DMS153 treated with DMSO at 0.1 percent for 48 hours (cell line): ENCODE data around the gene PSD.
"Not testable (repeated sequence)": the region's sequence is repeated elsewhere in the genome, so short reads cannot be mapped to it uniquely, and the experiment has no call there.

ENCODE experiments used
- DNase-seq: peaks from one replicate; lab custom pipeline; 2025; ENCODE audit not compliant: unreplicated experiment; lab: John Stamatoyannopoulos, UW

Gene PSD

GRCh38 chr10:102418622-102419268 lies at the start of gene PSD:
PSD (minus strand) TSS chr10:102418785; CDS start chr10:102417038, 1,747 bp downstream.
- DNase-seq = peak; percentile 78

- no peak for DNase-seq
These were observed 49.4 kb upstream of the PSD start for GRCh38 chr10:102467971-102468438.

- DNase-seq = no peak
These were observed 48.7 kb upstream of the PSD start for GRCh38 chr10:102467318-102467717.

- no peak for DNase-seq
These were observed 46.9 kb upstream of the PSD start for GRCh38 chr10:102465466-102465865.

- DNase-seq = no peak
These were observed 45.4 kb upstream of the PSD start for GRCh38 chr10:102463983-102464382.

DNA sequence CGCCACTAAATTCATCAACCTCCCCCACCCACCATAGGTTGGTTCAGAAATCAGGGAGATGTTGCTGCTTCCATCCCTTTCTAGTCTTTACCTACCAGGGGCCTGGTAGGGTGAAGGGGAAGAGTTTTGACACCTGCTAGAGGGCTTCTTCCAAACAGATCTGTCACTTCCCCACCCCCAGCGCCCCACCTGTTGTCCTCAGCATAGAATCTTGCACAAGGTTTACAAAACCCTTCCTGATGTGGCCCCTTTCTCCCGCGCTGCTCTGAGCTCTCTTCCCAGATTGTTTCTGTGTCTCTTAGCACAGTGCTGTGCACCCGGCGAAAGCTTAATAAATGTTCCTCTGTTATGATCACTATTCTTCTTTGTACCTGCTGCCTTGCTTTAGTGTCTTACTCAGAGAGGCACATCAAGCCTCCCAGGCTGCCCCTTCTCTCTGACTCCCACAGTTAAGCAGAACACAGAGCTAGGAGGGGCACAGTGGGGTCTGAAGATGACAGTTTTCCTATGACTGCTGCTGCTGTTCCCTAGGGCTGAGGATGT lies 44.0 kb upstream of the PSD start:
- DNase-seq = no peak

GRCh38 chr10:102461187-102462054 lies 42.8 kb upstream of the PSD start:
- peak; percentile 96 for DNase-seq

GRCh38 chr10:102460836-102461186 lies 42.2 kb upstream of the PSD start:
- DNase-seq = no peak

- no peak for DNase-seq
These were observed 40.1 kb upstream of the PSD start for GRCh38 chr10:102458656-102459055.

- no peak for DNase-seq
These were observed 39.1 kb upstream of the PSD start for GRCh38 chr10:102457591-102458150.

DNA sequence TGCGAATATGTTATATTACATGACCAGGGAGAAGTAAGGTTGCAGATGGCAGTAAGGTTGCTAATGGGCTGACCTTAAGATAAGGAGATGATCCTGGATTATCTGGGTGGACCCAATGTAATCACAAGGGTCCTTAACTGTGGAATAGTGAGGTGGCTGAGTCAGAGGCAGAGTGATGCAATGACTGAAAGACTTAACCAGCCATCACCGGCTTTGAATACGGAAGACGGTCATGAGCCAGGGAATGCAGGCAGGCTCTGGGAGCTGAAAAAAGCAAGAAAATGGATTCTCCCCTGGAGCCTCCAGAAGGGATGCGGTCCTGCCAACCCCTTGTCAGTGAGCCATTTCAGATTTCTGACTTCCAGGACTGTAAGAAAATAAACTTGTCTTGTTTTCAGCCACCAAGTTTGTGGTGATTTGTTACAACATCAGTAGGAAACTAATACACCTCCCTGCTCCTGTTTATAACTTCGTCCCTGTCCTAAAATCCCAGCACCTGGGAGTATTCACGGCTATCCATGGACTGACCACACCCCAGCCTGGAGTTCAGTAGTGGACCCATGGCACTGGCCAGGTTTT lies 37.4 kb upstream of the PSD start:
- DNase-seq = no peak

DNA sequence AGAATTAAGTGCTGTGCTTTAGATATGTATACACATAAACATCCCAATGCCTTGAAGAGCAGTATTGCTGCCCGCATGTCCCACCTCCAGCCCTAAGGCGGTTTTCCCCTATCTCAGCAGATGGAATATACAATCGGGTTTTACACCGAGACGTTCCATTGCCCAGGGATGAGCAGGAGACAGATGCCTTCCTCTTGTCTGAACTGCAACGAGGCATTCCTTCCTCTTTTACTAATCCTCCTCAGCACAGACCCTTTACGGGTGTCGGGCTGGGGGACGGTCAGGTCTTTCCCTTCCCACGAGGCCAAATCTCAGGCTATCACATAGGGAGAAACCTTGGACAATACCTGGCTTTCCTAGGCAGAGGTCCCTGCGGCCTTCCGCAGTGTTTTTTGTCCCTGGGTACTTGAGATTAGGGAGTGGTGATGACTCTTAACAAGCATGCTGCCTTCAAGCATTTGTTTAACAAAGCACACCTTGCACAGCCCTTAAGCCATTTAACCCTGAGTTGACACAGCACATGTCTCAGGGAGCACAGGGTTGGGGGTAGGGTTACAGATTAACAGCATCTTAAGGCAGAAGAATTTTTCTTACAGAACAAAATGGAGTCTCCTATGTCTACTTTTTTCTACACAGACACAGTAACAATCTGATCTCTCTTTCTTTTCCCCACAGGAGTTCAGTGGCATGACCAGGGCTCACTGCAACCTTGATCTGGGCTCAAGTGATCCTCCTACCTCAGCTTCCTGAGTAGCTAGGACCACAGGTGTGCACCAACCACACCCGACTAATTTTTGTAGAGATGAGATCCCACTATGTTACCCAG lies 36.3 kb upstream of the PSD start:
- not testable (repeated sequence) for DNase-seq

DNA sequence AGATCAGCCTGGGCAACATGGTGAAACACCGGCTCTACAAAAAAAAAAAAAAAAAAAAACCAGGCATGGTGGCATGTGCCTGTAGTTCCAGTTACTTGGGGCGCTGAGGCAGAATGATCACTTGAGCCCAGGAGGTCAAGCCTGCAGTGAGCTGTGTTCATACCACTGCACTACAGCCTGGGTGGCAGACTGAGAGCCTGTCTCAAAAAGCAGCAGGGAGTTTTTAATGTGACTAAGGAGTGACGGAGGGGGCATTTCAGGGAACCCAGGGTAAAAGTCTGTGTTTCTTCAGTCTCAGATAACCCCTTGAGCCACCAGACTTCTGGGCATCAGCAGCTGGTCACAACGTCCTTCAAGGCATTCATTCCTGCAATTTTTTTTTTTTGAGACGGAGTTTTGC lies 34.9 kb upstream of the PSD start:
- DNase-seq = no peak

GRCh38 chr10:102452672-102453340 lies 34.2 kb upstream of the PSD start:
- no peak for DNase-seq

DNA sequence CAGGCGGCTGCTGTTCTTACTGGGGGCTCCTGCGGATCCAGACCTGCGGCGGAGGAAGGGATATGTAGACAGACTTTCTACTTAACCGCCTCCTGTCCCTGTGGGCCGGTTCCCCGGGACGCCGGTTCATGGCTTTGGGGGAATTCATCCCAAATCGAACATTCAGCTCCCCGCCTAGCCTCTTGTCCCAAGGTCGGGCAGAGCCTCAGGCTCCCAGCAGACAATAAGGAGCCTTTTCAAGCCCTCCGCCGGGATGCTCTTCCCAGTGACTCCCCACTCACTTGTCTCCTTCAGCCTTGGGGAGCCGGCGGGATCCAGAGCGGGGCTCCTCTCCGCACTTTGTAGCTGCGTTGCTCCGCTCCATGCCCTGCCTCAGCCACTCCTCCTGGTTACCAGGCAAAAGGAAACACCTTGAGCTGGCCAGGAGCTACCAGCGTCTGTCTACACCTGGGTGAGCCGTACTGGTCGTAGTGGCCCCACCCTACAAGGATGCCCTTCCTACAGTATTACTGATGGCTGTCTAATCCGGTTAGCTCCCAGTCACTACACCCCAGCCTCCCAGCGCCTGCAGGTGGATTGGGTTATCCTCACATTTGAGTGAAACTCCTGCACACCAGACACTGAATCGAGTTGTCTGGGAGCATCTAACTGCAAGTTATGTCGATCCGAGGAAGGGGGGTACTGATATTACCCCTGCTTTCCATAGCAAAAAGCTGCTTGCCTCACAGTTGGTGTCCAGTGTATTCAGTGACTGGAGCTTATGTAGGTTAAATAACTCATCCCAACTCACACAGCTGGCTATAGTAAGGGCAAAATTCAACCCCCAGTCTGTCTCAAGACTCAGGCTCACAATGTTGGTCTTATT lies 32.8 kb upstream of the PSD start, which contains the start of gene C10orf95:
C10orf95 (minus strand) TSS at position 439 of the 865 bp plus-strand sequence. CDS start 450 bp downstream, outside the sequence.
- DNase-seq = no peak

GRCh38 chr10:102450374-102451104 lies 32.0 kb upstream of the PSD start:
- DNase-seq = peak; percentile 71

DNA sequence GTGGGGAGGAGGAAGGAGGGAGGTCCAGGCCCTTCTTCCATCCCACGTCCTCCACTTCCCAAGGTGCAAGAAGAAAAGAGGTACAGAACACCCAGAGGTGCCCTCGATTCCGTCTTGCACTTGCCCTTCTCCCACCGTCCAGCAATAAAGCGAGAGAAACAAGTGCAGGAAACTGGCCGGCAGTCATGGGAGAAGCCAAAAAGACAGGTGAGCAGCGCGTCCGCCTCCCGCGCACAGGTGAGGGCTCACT lies 31.5 kb upstream of the PSD start:
- DNase-seq = no peak

DNA sequence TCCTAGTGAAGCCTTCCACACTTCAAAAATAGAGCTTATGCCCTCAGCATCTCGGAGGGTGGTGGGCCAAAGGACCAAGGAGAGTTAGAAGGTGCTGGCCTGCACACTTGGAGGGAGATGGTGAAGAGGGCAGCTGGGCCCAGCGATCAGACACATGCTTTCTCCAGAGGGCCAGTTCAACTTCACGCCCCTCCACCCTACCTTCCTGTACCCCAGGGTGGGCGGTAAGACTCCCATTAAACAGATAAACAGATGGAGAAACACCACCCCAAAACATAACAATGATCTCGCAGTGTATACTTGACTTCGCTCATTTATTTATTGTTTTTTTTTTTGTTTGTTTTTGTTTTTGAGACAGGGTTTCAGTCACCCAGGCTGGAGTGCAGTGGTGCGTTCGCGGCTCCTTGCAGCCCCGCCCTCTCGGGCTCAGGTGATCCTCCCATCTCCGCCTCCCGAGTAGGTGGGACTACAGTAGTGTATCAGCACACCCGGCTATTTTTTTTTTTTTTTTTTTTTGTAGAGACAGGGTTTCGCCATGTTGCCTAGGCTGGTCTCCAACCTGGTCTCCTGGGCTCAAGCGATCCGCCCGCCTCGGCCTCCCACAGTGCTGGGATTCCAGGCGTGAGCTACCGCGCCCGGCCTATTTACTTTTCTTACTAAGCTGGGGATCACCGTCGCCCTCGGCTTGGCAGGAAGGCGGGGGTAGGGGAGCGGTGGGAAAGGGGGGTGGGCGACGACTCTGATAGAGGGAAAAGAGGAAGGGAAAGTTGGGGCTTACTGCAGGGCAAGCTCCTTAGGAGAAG lies 30.9 kb upstream of the PSD start:
- peak; percentile 39 for DNase-seq
